NCI-H2196 treated with DMSO at 0.1 percent for 48 hours (cell line): ENCODE results near the gene PURA.

ENCODE experiments used
- DNase-seq: peaks from one replicate; lab custom pipeline; 2025; ENCODE audit not compliant: unreplicated experiment; lab: John Stamatoyannopoulos, UW

Gene PURA

DNA sequence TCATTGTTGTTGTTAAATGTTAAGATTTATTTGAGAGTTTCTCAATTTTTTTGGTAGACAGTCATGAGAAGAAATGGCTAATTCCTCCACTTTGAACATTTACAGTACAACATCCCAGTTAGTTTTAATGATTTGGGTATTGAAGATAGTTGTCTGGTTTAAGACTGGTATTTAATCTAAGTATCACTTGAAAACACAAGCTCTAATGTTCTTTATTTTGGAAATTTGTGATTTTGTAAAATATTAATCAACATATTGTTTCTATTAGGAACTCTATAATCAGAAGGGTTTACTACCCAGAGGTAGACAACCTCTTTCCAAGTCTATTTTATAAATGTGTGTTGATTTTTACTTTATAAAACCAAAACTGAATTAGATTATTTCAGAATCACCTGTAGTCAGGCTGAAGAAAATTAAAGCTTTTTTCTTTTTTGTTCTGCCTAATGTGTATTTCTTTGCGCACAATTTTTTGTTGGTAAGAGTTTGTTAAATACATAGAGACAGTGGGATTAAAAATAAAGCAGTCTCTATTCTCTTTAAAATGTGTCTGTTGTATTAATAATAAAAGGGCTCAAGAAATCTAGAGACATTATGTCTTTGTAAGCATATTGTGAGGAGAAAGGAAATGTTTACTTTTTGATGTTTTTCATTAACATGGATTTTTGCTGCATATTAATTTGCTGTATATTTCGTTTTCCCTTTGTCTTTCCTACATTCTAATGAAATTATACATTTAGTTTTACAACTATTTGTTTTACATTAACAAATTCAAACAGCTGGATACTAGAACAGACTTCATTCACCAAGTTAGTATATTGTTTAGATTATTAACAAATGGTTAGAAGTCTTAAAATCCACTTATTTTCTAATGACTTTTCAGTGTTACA lies 3.9 kb upstream of the PURA start:
- no peak for DNase-seq

DNA sequence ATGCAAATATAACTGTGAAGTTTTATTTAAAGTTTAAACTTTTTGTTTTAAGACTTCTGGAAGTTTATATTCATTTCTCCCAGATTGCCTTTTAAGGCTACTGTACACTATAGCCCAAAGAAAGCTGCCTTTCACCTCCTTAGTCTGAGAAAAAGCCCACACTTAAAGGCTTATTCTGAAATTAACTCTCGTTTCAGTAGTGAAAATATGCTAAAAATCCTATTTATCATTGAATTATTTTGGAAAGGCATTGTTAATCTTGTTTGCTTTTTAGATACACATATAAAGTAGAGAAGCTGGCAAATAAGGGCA lies 3.3 kb upstream of the PURA start:
- DNase-seq: no peak

DNA sequence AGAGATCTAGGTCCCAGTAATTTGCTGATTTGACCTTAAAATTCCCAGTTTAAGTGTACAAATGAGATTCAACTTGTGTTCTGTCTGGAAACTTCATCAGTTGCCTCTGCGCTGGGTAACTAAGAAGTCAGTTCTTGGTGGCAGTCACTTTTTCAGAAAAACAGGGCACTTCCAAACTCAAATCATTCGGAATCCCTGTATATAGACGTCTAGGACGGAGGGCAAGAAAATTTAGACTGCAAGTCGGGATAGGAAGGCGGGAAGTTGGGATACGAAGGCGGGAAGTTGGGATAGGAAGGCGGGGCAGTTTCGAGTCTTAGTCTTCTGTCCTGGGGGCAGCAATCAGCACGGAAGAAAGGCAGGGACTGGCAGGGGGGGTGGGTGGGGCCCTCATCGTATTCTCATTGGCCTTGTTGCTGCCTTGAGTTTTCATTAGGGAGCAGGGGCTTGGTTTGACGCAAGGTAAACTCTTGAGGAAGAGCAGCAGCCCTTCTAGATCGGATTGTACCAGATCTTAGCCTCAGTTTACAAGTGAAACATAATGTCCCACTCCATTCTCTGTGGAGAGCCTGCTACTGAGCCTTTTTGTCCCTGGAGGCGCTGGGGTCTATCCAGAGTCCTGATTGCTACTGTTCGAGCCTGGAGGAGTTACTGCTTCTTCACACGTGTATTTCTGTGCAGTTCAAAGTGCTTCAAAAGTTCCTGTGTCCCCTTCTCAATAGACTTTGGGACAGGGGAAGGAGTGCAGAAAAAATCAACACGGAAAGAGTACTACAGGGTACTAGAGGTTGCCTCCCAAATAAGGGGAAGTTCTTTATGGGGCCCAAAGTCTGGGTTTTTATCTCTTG lies 2.7 kb upstream of the PURA start:
- DNase-seq: no peak

DNA sequence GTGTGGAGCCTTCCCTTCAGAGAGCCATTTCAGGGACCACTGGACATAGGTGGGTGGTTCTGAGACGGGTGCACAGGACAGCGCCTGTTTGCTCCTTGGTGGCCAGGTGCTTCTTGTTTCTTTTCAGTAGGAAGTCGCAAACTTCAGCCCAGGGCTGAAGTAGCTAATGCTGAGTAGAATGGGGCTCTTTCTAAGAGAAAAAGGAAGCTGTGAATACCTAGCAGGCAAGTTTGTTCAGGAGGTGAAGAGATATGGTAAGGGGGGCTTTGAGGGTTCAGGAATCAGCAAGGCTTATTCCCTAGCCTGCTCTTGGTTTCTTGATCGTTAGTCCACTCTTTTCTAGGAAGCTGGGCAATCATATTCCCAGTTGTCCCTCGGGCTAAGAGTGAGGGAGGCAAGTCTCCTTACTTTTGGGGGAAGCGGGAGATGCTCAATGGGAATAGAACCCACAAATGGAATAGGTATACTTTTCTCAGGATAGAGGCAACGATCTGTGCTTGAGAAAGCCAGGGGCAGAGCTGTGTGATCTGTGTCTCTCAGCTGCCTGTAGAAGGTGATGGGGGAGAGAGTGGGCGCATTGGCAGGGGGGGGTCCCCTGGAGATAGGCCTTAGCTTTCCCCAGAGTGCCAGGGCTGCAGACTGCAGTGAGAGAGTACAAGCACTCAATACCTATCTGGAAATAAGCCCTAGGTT lies 1.9 kb upstream of the PURA start:
- no peak for DNase-seq

DNA sequence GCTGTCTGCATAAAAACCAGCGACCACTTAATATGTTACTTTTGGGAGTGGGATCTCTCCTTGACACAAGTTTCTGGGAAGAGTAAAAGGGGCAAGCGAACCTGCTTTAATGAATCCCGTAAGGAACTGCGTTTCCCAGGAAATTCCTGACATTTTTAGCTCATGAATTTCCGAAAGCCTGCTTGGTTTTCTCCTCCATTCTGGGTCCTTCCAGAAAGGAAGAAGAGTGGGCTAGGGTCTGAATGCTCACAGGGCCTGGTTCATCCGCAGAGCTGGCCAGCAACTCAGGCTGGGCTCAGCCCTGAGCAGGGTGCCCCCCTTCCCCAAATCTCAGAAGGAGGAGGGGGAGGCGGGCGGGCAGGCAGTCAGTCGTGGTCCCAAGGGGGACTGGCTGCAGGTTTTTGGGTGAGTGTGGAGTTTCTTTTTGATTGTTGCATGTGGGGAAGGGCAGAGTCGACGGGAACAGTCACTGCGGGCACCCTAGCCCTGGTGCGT lies 1.2 kb upstream of the PURA start:
- DNase-seq: no peak

DNA sequence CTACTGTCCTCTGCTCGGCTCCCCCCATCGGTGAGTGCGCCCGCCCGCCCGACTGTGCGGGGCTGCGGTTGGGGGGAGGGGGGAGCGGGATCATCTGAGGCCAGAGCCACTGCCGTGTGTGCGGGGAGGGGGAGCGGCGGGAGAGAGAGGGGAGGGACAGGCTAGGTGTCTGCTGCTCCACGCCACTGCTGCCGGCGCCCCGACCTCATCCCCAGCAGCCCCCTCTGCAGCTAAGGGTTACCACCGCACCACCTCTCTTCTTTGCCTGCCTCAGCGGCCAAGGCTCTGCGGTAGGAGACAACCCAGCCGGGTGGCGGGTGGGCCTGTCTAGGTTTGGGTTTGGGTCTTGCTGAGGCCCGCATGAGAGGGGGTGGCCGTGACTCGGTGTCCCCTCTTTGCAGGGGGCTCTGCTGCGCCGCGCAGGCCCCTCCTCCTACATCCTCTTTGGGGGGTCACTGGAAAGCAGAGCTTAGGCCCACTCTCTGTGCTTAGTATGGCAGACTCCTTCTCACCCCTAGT lies 670 bp upstream of the PURA start:
- no peak for DNase-seq

DNA sequence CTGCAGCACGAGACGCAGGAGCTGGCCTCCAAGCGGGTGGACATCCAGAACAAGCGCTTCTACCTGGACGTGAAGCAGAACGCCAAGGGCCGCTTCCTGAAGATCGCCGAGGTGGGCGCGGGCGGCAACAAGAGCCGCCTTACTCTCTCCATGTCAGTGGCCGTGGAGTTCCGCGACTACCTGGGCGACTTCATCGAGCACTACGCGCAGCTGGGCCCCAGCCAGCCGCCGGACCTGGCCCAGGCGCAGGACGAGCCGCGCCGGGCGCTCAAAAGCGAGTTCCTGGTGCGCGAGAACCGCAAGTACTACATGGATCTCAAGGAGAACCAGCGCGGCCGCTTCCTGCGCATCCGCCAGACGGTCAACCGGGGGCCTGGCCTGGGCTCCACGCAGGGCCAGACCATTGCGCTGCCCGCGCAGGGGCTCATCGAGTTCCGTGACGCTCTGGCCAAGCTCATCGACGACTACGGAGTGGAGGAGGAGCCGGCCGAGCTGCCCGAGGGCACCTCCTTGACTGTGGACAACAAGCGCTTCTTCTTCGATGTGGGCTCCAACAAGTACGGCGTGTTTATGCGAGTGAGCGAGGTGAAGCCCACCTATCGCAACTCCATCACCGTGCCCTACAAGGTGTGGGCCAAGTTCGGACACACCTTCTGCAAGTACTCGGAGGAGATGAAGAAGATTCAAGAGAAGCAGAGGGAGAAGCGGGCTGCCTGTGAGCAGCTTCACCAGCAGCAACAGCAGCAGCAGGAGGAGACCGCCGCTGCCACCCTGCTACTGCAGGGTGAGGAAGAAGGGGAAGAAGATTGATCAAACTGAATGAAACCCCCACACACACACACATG lies 654 bp downstream of the PURA start:
- DNase-seq: peak; percentile 13

DNA sequence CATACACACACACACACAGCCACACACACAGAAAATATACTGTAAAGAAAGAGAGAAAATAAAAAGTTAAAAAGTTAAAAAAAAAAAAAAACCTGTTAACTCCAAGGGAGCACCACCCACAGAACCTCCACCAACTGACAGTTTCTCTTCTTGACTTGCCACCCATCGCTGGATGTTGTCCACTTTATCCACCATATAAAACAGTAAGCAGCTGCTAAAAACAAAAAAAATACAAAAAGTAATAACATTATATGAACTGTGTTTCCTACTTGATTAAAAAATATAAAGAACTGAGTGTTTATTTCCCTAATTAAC lies 1.2 kb downstream of the PURA start:
- DNase-seq: no peak

DNA sequence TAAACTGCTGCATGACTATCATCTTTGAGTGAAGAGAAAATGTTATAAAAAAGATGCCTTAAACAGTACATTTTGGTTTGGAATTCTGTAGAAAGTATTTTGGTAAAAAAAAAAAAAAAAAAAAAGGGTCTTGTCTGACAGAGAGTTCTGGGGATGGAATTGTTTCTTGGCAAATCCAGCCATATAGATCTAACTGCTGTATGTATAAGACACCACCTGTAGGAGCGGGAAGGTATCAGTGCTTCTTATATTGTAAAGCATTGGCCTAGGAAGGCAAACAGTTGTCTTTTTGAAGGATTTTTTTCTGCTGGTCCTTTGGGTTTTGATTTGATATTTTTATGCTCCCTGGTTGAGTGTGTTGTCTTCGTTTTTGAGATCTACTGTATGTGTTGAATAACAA lies 2.8 kb downstream of the PURA start:
- no peak for DNase-seq

DNA sequence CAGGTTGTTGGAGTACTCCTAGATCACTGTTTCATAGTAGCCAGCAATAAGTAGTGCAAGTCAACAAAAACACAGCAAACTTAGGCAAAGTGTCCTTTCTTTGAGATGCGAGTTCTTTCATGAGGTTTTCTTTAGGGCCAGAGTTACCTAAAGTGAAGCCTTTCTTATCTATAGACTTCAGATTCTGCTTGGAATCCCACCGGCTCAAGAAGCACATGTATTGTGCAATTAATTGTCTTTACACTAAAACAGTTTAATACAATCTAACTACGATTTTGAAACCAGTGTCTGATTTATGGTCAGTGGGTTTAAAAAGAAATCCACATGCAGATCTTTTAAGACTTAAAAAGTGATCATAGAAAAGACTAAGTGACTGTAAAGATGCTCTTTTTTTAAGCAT lies 3.6 kb downstream of the PURA start:
- DNase-seq: no peak

DNA sequence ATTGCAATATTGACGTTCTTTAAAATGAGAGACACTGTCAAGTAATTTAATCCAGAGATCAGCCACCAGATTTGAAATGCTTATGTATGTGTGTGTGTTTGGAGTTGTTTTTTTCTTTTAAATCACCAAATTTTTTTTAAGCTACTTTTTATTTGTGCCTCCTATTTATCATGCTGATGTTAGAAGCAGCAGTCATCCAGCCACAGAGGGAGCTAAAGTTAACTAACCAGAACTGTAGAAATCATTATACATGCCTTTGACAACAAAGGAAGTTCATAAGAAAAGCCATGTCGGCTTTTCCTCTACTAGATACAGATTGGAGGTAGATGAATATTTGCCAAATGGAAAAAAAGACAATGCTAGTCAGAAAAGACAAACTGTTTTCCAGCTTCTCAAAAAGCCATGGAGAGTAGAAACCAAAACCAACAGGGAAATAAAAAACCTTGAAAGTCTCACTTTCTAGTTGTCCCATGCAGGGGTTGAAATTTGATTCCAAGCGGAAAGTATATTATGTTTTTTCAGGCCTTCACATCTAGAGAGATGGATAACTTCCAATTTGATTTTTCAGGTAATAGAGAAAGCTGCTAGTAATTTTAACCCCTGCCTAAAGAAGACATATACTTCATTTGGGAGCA lies 4.5 kb downstream of the PURA start:
- DNase-seq: no peak

DNA sequence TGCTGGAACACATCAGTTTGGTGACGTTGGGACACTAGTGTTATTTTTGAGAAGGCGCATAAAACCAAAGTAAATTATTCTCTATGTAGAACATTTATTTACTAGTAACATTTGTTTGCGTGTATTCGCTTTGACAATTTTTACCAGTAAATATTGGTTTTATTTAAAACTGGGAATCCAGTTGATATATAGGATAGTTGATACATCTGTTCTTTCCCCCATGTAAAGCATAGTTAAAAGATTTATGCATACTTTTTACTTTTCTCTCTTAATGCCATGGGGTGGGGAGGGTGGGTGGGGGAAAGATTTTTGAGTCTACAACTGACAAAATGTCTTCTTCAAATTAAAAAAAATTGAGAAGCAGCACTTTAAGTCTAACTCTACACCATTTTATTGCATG lies 11.7 kb downstream of the PURA start, which contains the start of gene IGIP:
Gene IGIP, plus strand, starts transcription at position 301 of the 400 bp plus-strand sequence. CDS start 2,540 bp downstream, outside the sequence.
- DNase-seq: no peak

DNA sequence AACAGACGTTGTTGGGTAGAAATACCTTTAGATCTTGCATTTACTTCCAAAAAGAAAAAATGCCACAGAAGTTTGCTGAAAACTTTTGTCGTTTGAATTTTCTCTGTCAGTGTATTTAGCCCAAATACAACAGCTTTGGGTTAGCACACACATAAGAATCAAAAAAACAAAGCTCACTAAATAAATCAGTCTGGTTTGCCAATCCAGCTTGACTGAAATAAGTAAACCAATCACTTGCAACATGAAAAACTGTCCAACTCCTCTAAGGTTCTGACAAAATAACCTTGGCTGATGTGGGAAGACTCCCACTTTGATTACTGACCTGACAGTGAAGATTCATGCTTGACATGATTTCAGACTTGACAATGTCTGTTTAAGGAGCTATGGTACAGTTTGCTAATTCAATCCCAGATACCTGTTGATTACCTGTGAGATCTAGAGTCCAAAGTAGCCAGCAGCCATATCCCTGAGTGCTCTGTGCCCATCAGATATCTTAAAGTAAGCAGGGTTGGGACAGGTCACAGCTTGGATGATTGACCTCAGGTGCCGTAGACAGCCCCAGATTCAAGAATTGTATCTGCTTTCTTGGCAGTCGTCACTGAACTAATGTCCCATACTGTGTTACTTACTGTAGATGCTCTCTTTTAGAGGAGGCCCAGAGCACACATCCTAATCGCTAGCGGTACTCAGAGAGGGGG lies 12.6 kb downstream of the PURA start:
- no peak for DNase-seq

DNA sequence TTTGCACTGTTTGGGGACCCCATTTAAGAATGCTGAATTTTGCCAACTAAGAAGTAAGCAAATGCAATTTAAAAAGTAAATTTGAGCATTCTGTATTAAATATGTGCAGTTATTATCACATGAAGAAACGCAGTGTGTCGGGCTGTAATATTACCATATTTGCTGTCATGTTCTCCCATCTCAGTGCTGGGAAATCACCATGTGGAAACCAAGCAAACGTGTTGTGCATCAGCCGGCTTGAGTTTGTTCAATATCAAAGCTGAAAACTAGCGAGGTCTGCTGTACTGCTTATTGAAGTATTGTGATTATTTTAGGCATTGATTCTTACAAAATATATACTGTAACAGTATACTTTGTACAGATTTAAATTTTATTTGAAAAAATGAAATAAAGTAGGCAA lies 14.5 kb downstream of the PURA start:
- no peak for DNase-seq

DNA sequence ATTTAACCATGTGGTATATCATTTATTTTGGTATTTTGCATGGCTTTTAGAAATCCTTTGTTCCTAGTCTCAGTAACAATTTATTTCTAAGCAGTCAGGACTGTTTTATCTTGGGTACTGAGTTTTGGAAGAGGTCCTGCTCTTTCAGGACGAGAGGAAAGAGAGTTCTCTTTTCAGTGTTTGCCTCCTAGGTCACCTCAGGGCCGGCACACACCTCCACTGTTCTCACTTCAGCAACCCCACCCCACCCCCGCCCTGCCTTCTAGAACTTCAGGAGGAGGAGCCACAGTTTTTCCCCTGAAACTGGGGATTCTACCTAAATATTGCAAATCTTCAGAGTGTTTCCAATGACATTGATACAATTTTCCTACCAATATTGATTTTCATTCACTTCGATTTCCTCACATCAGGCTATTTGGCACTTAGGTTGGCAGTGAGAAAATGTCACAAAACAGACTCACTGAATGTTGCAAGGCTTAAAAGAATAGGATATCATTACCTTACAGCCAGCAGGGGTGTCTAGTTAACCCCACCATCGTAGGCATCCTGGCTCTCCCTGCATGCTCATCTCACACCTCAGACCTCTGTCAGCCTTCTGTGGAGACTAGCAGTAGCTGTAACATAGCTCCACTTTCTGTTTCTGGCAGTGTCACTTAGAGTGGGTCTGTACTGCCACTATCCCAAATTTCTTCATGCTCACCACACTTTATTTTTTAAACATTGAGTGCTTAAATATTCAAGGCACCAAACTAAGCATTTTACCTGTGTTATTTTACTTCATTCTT lies 17.2 kb downstream of the PURA start:
- DNase-seq: no peak

DNA sequence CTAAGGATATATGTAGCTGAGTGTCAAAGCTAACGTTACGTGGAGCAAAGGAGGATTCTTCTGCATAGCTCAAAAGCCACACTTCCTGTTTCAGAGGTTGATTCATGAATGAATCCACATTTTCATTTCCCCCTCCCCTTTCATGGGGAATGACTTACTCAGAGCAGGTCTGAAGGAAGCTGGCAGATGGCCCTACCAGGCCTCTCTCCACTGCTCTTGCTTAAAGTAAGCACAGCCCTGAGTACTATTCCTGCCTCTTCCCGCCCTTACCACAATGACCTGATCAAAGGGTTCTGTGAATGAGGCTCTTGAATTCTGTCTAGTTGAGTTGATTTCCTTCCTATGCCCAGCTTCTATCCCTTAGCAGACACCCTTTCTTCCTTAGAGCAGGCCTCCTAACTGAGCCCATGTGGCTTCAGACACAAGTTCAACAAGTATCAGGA lies 18.1 kb downstream of the PURA start:
- DNase-seq: peak; percentile 14

DNA sequence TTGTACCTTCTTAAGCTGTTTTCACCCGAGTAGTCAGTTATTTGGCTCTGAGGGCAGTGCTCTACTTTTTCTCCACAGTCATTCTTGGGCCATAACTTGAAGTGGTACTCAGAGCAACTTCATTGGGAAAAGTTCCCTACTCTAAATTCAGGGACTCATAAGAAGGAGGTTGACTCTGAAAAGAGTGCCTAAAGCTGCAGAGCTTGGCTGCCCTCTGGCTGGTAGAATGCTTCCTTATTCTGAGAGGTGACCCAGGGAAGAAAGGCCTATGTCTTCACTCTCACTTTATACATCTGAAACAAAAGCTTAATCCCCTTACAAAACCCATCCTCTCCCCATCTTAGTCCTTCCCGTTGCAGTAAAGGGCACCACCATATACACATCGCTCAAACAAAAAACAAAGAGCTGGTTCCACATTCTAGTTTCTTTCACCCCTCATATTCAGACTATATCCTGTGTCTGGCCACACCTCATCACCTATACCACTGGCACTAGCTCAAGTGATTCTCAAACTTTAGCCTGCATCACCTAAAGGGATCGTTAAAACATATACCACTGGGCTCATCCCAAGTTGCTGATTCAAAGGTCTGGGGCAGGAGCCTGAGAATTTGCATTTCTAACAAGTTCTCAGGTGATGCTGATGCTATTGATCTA lies 19.7 kb downstream of the PURA start:
- no peak for DNase-seq

DNA sequence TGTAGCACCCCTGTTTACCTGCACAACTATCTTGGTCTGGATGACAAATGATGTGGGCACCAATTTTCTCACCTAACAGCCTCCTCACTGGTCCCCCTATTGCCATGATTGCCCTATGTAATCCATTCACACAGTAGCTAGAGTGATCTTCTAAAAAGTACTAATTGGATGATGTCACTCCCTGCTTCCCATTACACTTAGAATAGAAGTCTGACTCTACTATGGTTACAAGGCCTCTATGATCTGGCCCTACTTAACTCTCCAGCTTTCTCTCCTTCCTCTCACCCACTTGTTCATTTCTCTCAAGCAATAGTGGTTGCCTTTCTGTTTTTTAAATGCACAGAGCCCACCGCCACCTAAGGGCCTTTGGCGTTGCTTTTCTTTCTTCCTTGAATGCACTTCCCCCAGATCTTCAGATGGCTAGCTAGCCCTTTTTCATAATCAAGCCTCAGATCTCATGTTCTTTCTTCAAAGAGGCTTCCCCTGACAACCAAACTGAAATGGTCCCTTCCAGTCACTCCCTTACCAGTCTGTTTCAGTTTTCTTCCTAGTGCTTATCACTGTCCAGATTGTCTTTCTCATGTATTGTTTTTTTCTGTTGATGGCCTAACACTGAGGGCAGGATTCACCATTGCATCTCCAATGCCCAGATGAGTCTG lies 20.5 kb downstream of the PURA start:
- no peak for DNase-seq
